GM12874 (cell line): ENCODE results near the gene OR2AG2.

Experiments
- TF ChIP-seq, protein P1 (sequence below): IDR thresholded peaks from 2 replicates; pipeline ENCODE4 v1.5.1; 2011; ENCODE audit warnings: low read depth, mild to moderate bottlenecking, control low read depth, low read length, moderate library complexity; ENCODE audit not compliant: insufficient read depth

The OR2AG2 gene

DNA sequence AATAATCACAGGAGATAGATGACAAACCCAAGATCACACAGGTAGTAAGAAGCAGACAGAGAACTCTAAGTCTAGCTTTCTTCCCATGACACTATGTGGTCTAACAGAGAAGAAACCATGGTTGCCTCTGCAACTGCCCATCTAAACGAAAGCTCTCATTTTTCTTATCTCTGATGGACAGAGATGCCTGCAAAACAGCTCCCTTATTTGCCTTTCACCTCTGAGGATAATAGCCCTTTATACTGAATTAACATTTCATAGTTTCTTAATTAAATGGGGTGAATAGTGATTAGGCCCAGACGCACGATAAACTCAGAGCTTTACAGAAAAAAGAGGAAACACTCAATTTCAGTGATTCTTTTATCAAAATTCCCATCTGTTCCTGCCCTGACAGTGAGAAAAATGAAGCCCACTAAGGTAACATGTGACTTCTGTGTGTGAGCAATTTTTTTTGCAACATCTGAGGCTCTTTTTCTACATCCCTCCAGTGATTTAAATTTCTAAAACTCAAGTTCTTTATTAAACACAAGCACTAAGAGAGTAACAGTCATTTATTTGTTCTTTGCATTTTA lies 24.6 kb downstream of the OR2AG2 start:
- TF ChIP-seq, protein P1, sequence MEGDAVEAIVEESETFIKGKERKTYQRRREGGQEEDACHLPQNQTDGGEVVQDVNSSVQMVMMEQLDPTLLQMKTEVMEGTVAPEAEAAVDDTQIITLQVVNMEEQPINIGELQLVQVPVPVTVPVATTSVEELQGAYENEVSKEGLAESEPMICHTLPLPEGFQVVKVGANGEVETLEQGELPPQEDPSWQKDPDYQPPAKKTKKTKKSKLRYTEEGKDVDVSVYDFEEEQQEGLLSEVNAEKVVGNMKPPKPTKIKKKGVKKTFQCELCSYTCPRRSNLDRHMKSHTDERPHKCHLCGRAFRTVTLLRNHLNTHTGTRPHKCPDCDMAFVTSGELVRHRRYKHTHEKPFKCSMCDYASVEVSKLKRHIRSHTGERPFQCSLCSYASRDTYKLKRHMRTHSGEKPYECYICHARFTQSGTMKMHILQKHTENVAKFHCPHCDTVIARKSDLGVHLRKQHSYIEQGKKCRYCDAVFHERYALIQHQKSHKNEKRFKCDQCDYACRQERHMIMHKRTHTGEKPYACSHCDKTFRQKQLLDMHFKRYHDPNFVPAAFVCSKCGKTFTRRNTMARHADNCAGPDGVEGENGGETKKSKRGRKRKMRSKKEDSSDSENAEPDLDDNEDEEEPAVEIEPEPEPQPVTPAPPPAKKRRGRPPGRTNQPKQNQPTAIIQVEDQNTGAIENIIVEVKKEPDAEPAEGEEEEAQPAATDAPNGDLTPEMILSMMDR, result no peak

GRCh38 chr11:6746626-6747025 lies 25.1 kb downstream of the OR2AG2 start:
- TF ChIP-seq, protein P1, result no peak

DNA sequence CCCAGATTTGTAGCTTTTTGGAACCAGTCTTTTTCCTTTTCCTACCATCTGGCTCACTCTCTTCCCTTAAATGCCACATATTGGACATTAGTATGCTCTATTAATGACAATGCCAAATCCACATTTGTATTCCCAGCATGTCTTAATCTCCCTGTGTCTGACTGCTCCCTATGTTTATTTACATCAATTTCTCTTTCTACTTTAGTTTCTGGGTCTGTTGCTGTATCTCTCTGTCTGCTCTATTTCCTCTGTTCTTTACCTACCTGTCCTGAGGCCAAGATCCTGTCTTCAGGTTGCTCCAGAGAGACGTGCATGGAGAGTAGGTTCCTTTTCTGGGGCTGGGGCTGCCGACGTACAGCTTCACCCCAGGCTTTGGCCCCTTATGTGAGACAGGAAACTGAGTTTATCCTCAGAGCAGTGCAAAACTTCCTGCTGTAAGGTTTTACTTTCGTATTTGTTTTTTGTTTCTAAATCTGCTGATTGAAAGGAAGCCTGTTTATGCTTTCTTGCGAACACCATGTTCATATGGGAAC lies 25.6 kb downstream of the OR2AG2 start:
- TF ChIP-seq, protein P1, result no peak

DNA sequence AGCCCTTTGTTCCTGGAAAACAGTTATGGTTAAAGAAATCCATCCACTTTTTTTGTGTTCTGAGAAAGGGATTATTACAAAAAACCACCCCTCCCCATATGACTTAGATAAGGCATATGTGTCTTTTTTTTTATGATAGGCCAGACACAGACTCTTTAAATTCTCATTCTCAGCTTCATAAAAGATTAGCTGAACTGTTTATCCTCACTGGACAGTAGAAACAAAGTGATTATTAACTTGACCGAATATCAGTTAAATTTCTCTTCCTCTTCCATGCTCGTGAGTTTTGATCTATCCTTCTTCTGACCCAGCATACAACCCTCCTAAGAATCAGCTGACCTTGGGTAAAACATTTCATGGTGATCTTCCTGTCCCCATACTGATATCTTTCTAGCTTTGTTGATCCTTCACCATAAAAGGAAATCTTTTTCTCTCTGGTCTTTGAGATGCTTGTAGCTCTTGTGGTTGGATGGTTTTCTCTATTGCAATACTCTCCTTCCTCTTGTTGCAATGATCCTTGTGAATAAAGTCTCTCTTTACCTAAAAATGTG lies 26.2 kb downstream of the OR2AG2 start:
- TF ChIP-seq, protein P1, result no peak

GRCh38 chr11:6745018-6745417 lies 26.8 kb downstream of the OR2AG2 start:
- TF ChIP-seq, protein P1, result no peak

DNA sequence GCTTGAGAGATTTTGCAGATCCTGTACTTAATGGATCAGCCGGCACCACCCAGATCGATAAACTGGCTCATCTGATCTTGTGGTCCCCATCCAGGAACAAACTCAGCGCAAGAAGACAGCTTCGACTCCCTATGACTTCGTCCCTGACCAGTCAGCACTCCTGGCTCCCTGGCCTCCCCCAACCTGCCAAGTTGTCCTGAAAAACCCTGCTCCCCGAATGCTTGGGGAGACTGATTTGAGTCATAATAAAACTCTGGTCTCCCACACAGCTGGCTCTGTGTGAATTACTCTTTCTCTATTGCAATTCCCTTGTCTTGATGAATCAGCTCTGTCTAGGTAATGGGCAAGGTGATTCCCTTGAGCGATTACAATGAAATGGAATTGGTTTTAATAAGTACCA lies 29.5 kb downstream of the OR2AG2 start:
- TF ChIP-seq, protein P1, result no peak

GRCh38 chr11:6738590-6738989 lies 33.2 kb downstream of the OR2AG2 start:
- TF ChIP-seq, protein P1, result no peak
